GM21423 (cell line): ENCODE data around the gene NBPF26.
"Not testable (repeated sequence)": the region's sequence is repeated elsewhere in the genome, so short reads cannot be mapped to it uniquely, and the experiment has no call there.

Source experiments
- ATAC-seq: cut with Tn5 transposase; IDR thresholded peaks from one replicate; pipeline ENCODE4 v1.9.1; 2021; ENCODE audit warnings: mild to moderate bottlenecking, moderate library complexity; ENCODE audit not compliant: unreplicated experiment

NBPF26 gene

DNA sequence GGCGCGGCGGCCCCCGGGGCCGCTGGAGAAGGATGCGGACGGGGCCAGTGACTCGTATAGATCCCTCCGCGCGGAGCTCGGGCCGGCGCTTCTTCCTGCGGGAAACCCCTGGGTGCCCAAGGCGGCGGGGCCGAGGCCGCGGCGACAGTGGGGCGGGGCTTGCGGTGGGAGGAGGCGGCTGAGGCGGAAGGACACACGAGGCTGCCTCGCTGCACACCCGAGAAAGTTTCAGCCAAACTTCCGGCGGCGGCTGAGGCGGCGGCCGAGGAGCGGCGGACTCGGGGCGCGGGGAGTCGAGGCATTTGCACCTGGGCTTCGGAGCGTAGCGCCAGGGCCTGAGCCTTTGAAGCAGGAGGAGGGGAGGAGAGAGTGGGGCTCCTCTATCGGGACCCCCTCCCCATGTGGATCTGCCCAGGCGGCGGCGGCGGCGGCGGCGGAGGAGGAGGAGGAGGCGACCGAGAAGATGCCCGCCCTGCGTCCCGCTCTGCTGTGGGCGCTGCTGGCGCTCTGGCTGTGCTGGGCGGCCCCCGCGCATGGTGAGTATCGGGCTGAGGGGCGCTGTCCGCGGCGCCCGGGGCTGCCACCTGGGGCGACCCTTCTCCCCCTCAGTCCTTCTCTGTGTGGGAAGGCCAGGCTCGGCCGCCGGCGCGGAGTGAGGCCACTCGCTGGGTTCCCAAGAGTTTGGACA, at the start of gene NBPF26:
TSS of gene NBPF26 (plus strand) at position 231 of the 688 bp plus-strand sequence.
- not testable (repeated sequence) for ATAC-seq

DNA sequence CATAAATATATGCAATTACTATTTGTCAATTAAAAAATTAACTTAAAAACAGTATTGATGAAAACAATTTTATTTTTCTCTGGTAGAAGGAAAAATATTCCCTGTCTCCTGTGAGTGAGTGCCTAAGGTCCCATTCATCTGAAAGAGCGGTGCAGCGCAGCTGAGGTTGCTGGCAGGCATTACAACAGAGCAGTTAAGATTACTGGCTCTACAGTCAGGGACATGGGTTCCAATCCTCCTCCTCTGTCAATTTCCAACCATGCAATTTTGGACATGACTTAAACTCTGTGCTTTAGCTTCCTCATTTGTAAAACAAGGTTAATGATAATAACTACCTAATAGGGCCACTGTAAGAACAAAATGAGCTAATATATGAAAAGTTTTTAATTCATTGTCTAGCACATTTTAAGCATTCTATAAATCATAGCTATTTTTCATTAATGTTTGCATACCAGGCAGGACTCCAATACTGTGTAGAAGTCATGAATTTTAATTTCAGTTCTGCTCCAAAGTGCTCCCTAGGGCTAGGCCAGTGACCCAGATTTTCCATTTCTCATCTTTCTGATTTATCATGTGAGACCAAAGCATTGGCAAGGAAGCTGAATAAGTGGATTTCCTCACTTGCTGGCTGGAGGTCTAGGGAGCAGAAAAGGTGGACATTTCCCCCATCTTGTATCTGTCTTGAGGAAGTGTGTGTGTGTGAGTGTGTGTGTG, 43.5 kb upstream of the NBPF26 start:
- not testable (repeated sequence) for ATAC-seq

DNA sequence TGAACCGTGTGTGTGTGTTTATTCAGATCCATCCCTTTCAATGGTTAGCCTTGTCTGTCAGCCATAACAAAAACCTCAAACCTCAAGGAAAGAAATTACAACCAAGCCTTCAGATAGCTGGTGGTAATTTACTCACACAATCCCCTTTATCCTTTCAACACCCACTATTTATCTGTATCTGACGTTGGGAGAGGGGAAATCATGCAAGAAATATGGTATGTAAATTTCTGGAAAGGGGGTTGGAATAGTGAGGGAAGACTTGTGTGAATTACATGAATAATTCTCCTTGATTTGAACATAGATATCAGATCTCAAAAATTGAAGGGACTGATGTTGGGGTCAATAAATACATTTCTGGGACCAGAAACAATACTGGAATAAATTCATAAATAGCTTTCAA, 42.8 kb upstream of the NBPF26 start:
- ATAC-seq, result not testable (repeated sequence)

DNA sequence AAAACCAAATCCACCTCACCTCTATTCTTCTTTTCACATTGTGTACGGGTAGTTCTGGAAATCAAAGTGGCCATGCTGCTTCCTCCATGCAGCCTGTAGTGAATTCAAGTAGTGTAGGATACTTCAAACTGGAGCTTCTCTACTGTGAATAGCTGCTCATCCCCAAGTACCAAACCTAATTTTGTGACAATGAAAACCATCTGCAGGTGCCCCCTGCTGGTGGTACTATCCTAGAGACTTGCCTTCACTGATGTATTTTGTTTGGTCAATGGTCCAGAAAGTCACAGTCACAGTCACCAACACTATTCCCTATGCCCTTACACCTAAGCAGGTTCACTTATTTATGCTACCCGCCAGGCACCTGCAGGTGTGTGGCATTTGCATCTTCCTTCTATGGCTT, 39.3 kb upstream of the NBPF26 start:
- ATAC-seq, result not testable (repeated sequence)

DNA sequence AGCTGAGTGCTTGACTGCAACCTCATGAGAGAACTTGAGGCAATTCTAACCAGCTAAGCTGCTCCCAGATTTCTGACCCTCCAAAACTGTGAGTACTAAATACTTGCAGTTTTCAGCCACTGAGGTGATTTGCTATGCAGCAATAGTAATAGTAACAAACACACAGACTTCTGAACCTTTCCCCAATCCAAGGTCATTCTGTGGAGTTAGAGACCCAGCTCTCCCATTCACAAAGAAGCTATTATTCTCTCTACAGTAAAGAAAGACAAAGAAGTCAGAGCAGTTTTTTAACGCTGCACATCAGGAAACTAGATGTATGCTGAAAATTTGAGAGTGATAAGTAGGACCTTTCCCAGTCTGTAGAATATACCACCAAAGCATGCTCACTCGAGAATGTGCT, 38.1 kb upstream of the NBPF26 start:
- ATAC-seq, result not testable (repeated sequence)

DNA sequence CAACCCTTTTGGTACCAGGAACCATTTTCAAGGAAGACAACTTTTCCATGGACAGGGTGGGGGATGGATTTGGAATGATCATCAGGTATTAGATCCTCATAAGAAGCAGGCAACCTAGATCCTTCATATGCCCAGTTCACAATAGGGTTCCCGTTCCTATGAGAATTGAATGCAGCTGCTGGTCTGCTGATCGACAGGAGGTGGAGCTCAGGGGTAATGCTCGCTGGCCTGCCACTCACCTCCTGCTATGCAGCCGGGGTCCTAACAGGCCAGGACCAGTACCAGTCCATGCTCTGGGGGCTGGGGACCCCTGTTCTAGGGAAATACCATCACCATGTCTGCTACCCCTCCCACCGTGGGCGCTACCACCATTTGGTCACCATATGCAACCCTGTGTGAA, 36.5 kb upstream of the NBPF26 start:
- not testable (repeated sequence) for ATAC-seq

DNA sequence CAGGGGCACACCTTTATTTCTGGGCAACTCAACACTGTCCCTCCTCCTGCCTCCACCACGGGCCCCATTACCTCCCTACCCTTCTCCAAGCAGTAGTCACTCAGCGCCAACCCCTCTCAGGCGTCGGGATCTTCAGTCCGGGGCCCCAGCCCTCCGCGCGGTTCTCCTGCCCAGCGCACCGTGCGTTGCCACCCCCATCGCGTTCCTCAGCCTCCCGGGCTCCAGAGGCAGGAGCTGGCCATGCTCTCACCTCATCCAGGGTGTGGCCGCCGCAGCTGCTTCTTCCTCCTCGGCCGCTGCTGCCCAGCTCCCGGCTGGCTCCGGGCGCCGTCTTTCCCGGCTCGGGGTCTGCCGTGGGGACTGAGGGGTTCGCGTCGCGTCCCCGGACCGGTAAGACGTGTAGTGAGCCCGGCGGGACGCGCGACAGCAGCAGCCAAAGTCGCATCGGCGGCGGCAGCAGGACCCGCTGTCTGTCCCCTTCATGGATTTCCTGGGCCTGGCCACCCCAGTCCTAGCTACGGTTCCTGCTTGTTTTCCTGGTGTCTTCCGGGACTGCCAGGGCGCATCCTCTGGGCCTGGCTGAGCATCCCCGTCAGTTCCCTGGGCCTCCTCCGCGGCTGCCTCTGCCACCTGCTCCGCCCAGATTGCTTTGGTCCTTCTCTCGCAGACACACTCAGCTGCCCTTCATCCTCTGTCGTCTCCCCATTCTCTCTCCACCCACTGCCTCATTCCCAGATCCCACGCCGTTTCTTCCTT, 22.8 kb upstream of the NBPF26 start:
- ATAC-seq, result not testable (repeated sequence)

DNA sequence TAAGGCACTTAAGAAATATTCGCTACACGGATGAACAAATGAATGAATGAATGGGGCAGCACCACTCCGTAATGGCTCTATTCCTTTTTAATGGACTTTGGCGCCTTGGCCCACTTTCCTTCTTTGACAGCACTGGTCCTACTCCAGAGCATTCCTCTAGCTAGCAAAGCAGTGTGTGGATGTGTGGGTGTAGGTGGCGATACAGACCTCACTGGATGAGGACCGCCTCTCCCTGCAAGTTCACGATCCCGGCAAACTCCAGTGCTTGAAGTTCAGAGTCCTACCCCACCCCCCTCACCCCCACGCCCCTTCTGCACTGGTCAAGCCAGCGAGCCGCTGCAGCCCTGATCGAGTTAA, 409 bp upstream of the NBPF26 start:
- ATAC-seq, result not testable (repeated sequence)

DNA sequence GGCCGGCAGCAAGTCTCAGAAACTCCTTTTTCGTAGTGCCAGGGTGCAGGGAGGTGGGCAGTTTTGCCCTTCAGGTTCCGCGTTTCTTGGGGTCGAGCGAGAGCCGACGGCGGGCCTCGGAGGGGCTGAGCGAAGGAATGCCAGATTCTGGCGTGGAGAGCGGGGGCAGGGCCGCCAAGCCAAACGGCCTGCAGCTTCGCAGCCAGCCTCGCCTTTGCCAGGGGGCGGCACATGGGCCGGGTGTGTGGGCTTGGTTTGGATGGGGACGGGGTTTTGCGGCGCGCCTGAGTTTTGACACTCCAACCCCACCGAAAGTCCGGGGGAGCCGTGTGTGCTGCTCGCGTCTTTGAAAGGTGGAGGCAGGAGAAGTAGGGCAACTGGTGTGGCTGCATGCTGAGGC, 762 bp downstream of the NBPF26 start:
- not testable (repeated sequence) for ATAC-seq

DNA sequence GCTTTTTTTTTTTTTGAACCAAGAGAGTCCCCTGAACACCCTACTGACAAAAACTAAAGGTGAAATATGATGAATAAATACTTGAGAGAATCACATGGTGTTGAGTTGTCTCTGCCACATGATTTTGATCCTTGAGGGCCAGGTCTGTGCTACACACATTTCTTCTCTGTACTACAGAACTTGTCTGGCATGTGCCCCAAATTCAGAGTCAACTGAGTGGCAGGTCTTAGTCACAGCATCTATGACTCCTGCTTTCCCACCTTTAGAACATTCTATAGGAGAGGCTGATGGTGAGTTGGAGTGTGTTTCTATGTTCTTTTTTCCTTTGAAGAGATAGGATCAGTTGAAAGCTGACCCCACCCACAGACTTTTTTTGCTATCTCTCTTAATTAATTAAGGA, 5.1 kb downstream of the NBPF26 start:
- ATAC-seq, result not testable (repeated sequence)

DNA sequence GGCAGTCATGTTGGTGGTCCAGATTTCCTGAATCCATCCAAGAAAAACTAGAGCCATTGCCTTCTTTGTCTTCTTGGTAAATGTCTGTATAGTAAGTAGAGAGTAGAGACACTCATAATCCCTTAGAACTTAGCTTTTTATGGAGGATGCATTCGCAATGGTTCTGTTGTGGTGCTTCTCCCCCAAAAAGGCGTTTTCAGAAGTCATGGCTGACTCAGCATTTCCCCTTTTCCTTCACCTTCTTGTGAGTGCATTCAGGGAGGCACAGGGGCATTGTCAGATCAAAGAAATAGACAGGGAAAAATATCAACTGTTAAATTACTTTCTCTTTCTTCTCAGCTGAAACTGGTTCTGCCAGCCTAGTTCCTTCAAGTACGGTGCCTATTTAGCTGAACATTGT, 45.3 kb downstream of the NBPF26 start:
- ATAC-seq, result not testable (repeated sequence)

DNA sequence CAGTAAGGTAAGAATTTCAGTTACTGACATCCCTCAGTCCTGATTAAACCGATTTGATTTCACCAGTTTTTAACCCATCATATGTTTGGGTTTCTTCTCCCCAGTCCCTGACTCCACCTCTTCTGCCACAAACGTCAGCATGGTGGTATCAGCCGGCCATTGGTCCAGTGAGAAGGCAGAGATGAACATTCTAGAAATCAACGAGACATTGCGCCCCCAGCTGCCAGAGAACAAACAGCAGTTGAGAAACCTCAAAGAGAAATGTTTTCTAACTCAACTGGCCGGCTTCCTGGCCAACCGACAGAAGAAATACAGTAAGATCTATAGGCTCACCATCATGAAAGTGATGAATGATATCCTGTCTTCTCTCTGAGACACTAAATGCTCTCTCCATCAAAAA, 81.7 kb downstream of the NBPF26 start:
- ATAC-seq, result not testable (repeated sequence)

DNA sequence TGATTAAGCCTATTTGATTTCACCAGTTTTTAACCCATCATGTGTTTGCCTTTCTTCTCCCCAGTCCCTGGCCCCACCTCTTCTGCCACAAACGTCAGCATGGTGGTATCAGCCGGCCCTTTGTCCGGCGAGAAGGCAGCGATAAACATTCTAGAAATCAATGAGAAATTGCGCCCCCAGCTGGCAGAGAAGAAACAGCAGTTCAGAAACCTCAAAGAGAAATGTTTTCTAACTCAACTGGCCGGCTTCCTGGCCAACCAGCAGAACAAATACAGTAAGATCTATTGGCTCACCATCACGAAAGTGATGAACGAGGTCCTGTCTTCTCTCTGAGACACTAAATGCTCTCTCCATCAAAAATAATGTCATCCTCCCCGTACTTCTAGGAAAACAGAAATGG, 88.1 kb downstream of the NBPF26 start:
- not testable (repeated sequence) for ATAC-seq

DNA sequence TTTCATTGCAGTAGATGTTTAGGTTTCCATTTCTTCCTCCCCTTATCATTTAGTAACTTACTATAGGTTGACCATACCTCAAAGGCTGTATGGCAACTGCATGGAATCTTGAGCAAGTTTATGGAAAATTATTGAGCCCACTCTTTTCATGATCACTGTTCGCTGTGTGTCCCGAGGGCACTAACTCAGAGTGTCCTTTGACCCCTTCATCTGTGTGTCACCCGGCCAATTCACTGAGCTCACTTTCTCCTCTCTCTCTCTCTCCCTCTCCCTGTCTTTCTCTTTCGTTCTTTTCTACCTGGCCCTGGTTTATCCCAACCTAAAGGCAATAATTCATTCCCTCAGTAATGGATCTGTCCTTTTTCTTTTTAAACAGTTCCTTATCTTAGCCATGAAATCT, 101.3 kb downstream of the NBPF26 start:
- ATAC-seq, result not testable (repeated sequence)

DNA sequence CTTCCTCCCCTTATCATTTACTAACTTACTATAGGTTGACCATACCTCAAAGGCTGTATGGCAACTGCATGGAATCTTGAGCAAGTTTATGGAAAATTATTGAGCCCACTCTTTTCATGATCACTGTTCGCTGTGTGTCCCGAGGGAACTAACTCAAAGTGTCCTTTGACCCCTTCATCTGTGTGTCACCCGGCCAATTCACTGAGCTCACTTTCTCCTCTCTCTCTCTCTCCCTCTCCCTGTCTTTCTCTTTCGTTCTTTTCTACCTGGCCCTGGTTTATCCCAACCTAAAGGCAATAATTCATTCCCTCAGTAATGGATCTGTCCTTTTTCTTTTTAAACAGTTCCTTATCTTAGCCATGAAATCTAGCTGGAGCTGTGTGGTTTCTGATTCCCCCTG, 102.9 kb downstream of the NBPF26 start:
- ATAC-seq, result not testable (repeated sequence)

DNA sequence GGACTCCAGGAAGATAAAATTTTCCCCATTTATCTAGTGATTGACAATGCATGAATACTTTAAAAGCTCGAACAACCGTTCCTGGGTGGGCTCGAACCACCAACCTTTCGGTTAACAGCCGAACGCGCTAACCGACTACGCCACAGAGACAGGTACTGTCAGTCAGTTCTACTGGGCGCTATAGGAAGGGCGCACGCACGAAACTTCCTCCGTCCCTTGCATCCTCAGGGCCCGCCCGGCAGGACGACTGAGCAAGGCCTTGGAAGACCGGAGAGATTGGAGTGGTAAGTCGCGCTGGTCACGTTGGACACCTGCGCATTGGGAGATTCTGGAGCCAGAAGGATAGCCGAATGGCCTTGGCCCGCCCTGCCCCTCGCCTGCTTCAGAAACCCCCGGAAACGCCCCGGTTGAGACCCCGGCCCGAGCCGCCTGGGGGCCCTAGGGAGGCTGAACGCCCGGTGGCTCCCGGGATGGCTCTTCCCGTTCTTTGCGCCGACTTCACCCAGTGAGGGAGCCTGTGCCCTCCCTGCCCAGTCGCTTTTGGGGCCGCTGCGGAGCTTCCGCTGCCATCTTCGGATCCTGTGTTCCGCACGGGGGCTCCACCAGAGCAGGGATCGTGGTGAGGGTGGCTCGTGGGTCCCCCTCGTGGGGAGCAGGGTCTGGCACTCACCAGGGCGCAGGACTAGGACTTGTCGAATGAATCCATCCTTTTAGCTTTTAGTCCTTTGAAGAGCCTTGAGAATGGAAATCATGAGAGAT, 120.6 kb downstream of the NBPF26 start:
- ATAC-seq, result not testable (repeated sequence)

DNA sequence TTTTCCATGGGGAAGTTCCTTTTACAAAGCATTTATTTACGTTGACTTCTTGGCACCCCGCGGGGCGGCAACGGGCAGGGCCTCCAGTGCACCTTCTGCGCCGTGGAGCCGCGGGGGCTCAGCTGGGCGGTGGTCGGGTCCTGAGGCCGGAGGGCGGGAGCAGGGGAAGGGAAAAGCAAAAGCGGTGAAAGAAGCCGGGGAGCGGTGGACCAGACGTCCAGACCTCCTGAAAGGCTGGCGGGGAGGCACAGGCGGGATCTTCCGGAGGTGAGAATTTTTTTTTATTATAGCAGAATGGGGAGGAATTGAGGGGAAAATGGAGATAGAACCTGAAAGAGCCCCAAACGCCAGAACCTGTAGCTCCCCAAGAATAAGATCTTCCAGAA, 121.2 kb downstream of the NBPF26 start:
- ATAC-seq, result not testable (repeated sequence)

DNA sequence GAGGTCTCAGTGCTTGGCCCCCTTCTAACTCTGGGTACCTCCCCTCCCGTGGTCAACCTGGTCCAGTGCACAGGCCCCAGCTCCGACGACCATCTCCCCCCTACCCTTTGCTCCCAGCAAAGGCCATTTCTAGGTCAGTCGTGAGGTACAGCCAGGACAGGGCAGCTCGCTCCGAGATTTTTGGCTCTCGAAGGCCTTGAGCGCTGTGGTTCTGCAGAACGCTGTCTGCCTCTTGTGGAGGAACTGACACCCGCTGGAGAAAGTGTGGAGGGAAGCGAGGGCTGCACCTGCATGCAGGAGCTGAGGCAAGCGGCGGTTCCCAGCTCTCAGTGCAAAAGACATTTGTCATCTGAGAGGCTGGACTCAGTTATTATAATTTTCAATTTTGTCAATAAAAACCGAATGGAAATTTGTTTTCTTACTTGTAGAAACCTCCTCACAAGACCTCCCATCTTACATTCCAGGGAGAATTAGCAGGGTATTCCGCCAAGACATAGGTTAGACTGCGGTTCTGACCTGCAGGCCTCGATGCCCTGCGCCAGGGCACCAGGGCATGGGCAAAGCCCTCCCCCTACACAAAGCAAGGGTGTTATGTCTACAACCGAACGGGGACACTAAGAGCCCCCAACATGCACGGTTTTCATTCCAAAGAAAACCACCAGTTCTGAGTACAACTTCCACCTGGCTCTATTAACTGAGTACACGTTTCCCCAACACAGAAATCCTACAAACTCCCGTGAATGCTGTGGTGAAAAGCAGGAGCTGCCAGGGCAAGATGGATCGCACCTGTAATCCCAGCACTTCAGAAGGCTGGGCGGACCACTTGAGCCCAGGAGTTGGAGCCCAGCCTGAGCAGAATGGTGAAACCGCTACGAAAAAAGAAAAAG, 125.9 kb downstream of the NBPF26 start:
- ATAC-seq, result not testable (repeated sequence)

DNA sequence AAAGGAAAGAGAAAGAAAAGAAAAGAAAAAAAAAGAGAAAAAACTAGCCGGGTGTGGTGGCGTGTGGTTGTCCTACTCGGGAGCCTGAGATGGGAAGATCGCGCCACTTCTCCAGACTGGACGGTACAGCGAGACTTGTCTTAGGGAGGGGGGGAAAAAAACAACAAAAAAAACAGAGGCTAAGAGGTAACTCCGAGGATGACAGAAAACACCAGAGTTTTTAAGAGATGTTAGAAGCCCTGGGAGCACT, 126.5 kb downstream of the NBPF26 start:
- not testable (repeated sequence) for ATAC-seq
